AG09319 (cell line): ENCODE data around the gene FAM107B.

ENCODE experiments used
- DNase-seq: peaks from one replicate; pipeline ENCODE4 v3.0.0-alpha.2; 2010; ENCODE audit warnings: low read depth; ENCODE audit errors: extremely low read depth
- CTCF ChIP-seq: IDR thresholded peaks from 2 replicates; pipeline ENCODE4 v1.5.1; 2011; ENCODE audit warnings: low read depth, mild to moderate bottlenecking, inconsistent platforms, low read length, moderate library complexity

The FAM107B gene

DNA sequence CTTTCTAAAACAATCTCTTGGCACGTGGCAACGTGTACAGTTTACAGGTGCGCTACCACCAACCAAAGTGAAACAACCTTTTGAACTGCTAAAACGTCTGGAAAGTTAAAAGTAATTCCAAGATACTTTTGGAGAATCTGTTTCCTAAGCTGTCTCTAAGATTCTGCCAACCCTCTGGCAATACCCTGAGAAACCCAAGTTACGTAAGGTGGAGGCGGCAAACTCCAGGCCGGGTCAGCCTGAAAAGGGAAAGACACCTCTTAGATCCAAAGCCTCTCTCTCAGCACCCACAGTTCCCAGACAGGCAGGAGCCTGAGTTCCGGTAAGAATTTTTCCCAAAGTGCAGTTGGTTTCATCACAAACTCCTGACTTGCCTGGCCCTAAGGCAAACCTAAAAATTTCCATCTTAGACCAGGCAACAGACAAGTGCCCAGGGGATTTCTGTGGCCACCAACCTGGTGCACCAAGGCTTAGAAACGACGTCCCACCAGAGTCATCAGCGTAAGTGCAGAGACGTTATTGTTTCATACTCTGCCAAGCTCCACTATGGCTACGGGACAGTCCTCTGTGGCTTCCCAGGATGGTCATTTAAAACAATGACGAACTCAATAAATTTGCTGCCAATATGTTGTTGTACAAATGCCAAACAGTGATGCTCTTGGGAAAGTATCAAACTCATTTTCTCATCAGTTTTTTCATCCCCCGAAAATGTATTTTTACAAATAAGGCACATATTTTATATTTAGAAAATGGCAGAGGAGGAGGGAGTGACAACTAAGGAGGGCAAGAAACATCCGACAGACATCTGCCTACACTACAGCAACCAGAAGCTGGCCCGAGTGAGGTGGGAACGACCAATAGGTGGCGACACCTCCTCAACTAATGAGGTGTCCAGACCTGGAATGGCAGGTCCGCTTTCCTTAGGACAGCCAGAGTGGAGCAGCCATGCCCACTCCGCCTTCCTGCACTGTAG, 238.2 kb downstream of the FAM107B start:
- peak; percentile 29 for DNase-seq
- peak; percentile 56 for TF ChIP-seq CTCF

- no peak for TF ChIP-seq CTCF
- DNase-seq: no peak
Observed at GRCh38 chr10:14535457-14536130, 239.1 kb downstream of the FAM107B start.

- no peak for TF ChIP-seq CTCF
- DNase-seq: no peak
Observed at GRCh38 chr10:14534152-14534551, 240.5 kb downstream of the FAM107B start.

GRCh38 chr10:14533295-14533694, 241.4 kb downstream of the FAM107B start:
- no peak for DNase-seq
- no peak for TF ChIP-seq CTCF

DNA sequence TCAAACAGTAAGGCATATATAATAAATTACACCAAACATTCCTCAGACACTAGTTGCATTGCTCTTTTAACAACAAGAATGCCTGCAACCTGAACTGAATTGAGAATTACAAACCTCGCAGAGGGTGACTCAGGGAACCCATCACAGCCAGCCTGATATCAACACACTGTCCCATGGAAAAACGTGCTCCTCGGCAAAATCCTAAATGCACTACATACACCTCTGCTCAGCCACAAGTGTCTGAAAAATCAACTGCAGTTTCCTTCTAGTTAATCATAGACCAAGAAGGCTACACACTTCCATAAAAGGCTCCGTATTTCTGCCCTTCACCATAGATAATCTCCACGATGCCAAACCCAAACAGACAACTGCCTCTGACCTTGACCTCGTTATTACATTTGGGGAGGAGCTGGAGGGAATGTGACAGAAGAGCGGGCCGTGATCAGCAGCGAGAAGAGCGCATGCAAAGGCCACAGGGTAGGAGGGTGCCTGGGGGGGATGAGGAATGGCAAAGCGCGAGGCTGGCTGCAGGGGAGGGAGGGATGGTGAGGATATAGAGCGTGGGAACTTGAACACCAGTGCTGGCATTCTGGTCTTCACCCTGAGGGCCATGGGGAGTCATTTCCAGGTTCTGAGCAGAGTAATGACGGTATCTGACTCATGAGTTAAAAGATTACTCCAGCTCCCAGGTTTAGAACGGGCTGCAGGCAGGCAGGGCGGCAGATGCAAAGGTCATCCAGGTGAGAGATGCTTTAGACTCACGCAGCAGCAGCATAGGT, 242.0 kb downstream of the FAM107B start:
- no peak for TF ChIP-seq CTCF
- no peak for DNase-seq

DNA sequence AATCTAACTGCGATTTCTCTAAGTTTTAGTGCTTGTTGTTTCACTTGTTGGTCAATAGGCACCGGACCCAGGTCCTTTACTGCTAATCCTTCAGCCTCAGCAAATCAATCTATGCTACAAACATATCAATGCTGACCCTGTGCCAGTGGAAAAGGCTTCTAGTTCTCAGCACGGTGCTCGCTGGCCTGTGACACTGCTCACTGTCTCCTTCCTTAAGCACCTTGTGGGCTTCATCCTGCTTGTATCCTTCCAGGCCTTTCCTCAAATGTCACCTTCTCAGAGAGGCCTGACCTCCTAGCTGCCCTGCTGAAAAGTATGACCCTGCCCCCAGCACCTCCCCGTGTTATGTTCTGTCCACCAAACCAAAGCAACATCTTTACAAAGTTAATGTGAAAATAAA, 242.7 kb downstream of the FAM107B start:
- DNase-seq: no peak
- no peak for TF ChIP-seq CTCF
